ENCODE data around the gene KDM8. TPM values are rescaled to one million over a fixed set of nuclear protein-coding genes. Genes with fewer than 3 reads are reported as not detected.

KDM8 gene
- total and polyA plus RNA-seq, 12 donors = 3.4 to 14.6 (median 8.5) TPM

- no peaks in the 10 kb centered on the region for H3K9me3 ChIP-seq (replicated peaks in 1 of 3)
- no peaks in the 10 kb centered on the region for H3K36me3 ChIP-seq (replicated peaks in 1 of 2)
- TF ChIP-seq CTCF (IDR thresholded peaks at IDR 0.05) (no peak), POLR2A (IDR thresholded peaks at IDR 0.05) (no peak)
- intact Hi-C loops (cut with DNase I) = loop anchor here (5.0 to 10.0 kb wide), 3 partner anchors 196 to 289 kb away; no protein-coding TSS in a partner anchor
- no peak overlapping the region for H3K27ac ChIP-seq
- H3K4me3 ChIP-seq = no peak overlapping the region
- 88 to 92% (median 89%) methylated on average over 8 of the region's 8 CpGs for WGBS, 4 donors
- no peaks in the 10 kb centered on the region for H3K27me3 ChIP-seq
- no peak for DNase-seq
- no peaks in the 10 kb centered on the region for H3K4me1 ChIP-seq (replicated peaks in 1 of 2)
These were observed 27.4 kb upstream of the KDM8 start for GRCh38 chr16:27175888-27176287.

GRCh38 chr16:27177031-27177774, 26.1 kb upstream of the KDM8 start:
- H3K9me3 ChIP-seq (replicated peaks in 1 of 3) = no peaks in the 10 kb centered on the region
- no peaks in the 10 kb centered on the region for H3K27me3 ChIP-seq
- no peaks in the 10 kb centered on the region for H3K36me3 ChIP-seq (replicated peaks in 1 of 2)
- no peak overlapping the region for H3K27ac ChIP-seq
- H3K4me1 ChIP-seq (replicated peaks in 1 of 2) = no peaks in the 10 kb centered on the region
- no peak for DNase-seq
- WGBS, 4 donors = 77 to 85% (median 80%) methylated on average over 13 of the region's 13 CpGs
- intact Hi-C loops (cut with DNase I) = loop anchor here (5.0 to 10.0 kb wide), 3 partner anchors 195 to 288 kb away; no protein-coding TSS in a partner anchor
- no peak for TF ChIP-seq POLR2A (IDR thresholded peaks at IDR 0.05)
- TF ChIP-seq CTCF (IDR thresholded peaks at IDR 0.05) = no peak
- H3K4me3 ChIP-seq = no peak overlapping the region

- no peaks in the 10 kb centered on the region for H3K27me3 ChIP-seq
- H3K9me3 ChIP-seq (replicated peaks in 1 of 3) = no peaks in the 10 kb centered on the region
- 15 to 23% (median 16%) methylated on average over 11 to 13 of the region's 13 CpGs for WGBS, 4 donors
- no peaks in the 10 kb centered on the region for H3K4me1 ChIP-seq (replicated peaks in 1 of 2)
- H3K4me3 ChIP-seq = no peak overlapping the region
- H3K27ac ChIP-seq = no peak overlapping the region
- no peaks in the 10 kb centered on the region for H3K36me3 ChIP-seq (replicated peaks in 1 of 2)
- intact Hi-C loops (cut with DNase I) = loop anchor here (5.0 to 10.0 kb wide), 3 partner anchors 193 to 285 kb away; no protein-coding TSS in a partner anchor
- peak; percentile 84 to 97 (median 92) for TF ChIP-seq CTCF (IDR thresholded peaks at IDR 0.05)
- TF ChIP-seq POLR2A (IDR thresholded peaks at IDR 0.05) = no peak
- DNase-seq = peak; percentile 78 to 93 (median 85)
These were observed 23.7 kb upstream of the KDM8 start for GRCh38 chr16:27179500-27180072.

GRCh38 chr16:27181019-27181790, 22.1 kb upstream of the KDM8 start:
- 74 to 80% (median 78%) methylated on average over 8 of the region's 8 CpGs for WGBS, 4 donors

More at GRCh38 chr16:27181019-27181790, 22.1 kb upstream of the KDM8 start:
- intact Hi-C loops (cut with DNase I) = no loop called here
- H3K9me3 ChIP-seq (replicated peaks in 1 of 3) = no peaks in the 10 kb centered on the region
- no peak overlapping the region for H3K27ac ChIP-seq
- H3K27me3 ChIP-seq = no peaks in the 10 kb centered on the region
- TF ChIP-seq POLR2A (IDR thresholded peaks at IDR 0.05) (no peak), CTCF (IDR thresholded peaks at IDR 0.05) (no peak)
- H3K36me3 ChIP-seq (replicated peaks in 1 of 2) = no peaks in the 10 kb centered on the region
- no peak for DNase-seq
- H3K4me1 ChIP-seq (replicated peaks in 1 of 2) = no peaks in the 10 kb centered on the region
- no peak overlapping the region for H3K4me3 ChIP-seq

Measured in adrenal gland (tissue), 12 donors.